Stomach smooth muscle (tissue), 2 donors: Measurements from ENCODE around the gene EIF2A.
A peak's percentile ranks its signal among the peaks of the same experiment; 100 is the strongest.
"Not testable (repeated sequence)": the region's sequence is repeated elsewhere in the genome, so short reads cannot be mapped to it uniquely, and the experiment has no call there.

ENCODE experiments used
- H3K27ac ChIP-seq: one replicate; pipeline ENCODE4 v1.7.0; 2013; ENCODE audit warnings: mild to moderate bottlenecking, low read length, inconsistent platforms
- H3K27me3 ChIP-seq, 2 donors: one replicate each; pipeline ENCODE4 v1.7.0; 2013; ENCODE audit warnings: low read length in 2 of 2; ENCODE audit not compliant: insufficient read depth in 2 of 2, control insufficient read depth in 1 of 2
- H3K36me3 ChIP-seq, 2 donors: one replicate each; pipeline ENCODE4 v1.7.0; 2013; ENCODE audit warnings: low read length in 2 of 2; ENCODE audit not compliant: control insufficient read depth in 2 of 2, insufficient read depth in 2 of 2
- H3K4me1 ChIP-seq: one replicate; pipeline ENCODE4 v1.7.0; 2013; ENCODE audit warnings: low read length; ENCODE audit not compliant: control insufficient read depth, insufficient read depth
- H3K4me3 ChIP-seq, 2 donors: one replicate each; pipeline ENCODE4 v1.7.0; 2013; ENCODE audit warnings: low read length in 2 of 2
- H3K9ac ChIP-seq, 2 donors: one replicate each; pipeline ENCODE4 v1.7.0; 2013; ENCODE audit warnings: low read length in 2 of 2, mild to moderate bottlenecking in 1 of 2
- H3K9me3 ChIP-seq, 2 donors: one replicate each; pipeline ENCODE4 v1.7.0; 2013; ENCODE audit warnings: low read length in 2 of 2; ENCODE audit not compliant: control insufficient read depth in 2 of 2
- donor health status: healthy.
- donor health status: Pancreatic carcinoma.

The EIF2A gene

GRCh38 chr3:150546226-150547044 is at the start of gene EIF2A, which contains the start of gene SERP1:
TSS of gene EIF2A (plus strand) at chr3:150546787. CDS start at chr3:150546803, 16 bp downstream.
TSS of gene SERP1 (minus strand) at chr3:150546496. CDS start at chr3:150546135, 361 bp downstream.
- peak within 1 kb of the TSS; percentile 89 to 91 for H3K4me3 ChIP-seq
- peaks cover 2% of the 10 kb centered on the region for H3K4me1 ChIP-seq
- peaks cover 0 to 17% of the 10 kb centered on the region in 2 donors for H3K36me3 ChIP-seq
- no peaks in the 10 kb centered on the region for H3K27me3 ChIP-seq
- H3K27ac ChIP-seq: peak within 1 kb of the TSS; percentile 96
- peak within 1 kb of the TSS; percentile 91 to 95 for H3K9ac ChIP-seq
- H3K9me3 ChIP-seq: no peaks in the 10 kb centered on the region

GRCh38 chr3:150497956-150498355 is 48.6 kb upstream of the EIF2A start:
- no peaks in the 10 kb centered on the region for H3K27me3 ChIP-seq
- no peak overlapping the region for H3K9ac ChIP-seq
- no peaks in the 10 kb centered on the region for H3K4me1 ChIP-seq
- no peak overlapping the region for H3K4me3 ChIP-seq
- H3K9me3 ChIP-seq: no peaks in the 10 kb centered on the region
- no peak overlapping the region for H3K27ac ChIP-seq
- no peaks in the 10 kb centered on the region for H3K36me3 ChIP-seq

- not testable (repeated sequence) for H3K27ac ChIP-seq, H3K36me3 ChIP-seq, H3K4me3 ChIP-seq, H3K9me3 ChIP-seq, H3K27me3 ChIP-seq, H3K4me1 ChIP-seq, H3K9ac ChIP-seq
Measured at GRCh38 chr3:150500960-150501359, 45.6 kb upstream of the EIF2A start.

GRCh38 chr3:150503402-150504099 is 43.0 kb upstream of the EIF2A start:
- no peak overlapping the region for H3K9ac ChIP-seq
- no peaks in the 10 kb centered on the region for H3K4me1 ChIP-seq
- H3K36me3 ChIP-seq: no peaks in the 10 kb centered on the region
- no peak overlapping the region for H3K27ac ChIP-seq
- peaks cover 0 to 3% of the 10 kb centered on the region in 2 donors for H3K27me3 ChIP-seq
- H3K4me3 ChIP-seq: no peak overlapping the region
- no peaks in the 10 kb centered on the region for H3K9me3 ChIP-seq

GRCh38 chr3:150504483-150504882 is 42.1 kb upstream of the EIF2A start:
- Histone ChIP-seq H3K9me3 (no peaks in the 10 kb centered on the region), H3K4me1 (no peaks in the 10 kb centered on the region), H3K27ac (no peak overlapping the region), H3K27me3 (peaks cover 0 to 3% of the 10 kb centered on the region in 2 donors), H3K36me3 (no peaks in the 10 kb centered on the region), H3K4me3 (no peak overlapping the region), H3K9ac (no peak overlapping the region)

- Histone ChIP-seq H3K9ac (no peak overlapping the region), H3K36me3 (no peaks in the 10 kb centered on the region), H3K27ac (no peak overlapping the region), H3K4me1 (no peaks in the 10 kb centered on the region), H3K4me3 (no peak overlapping the region), H3K27me3 (peaks cover 0 to 3% of the 10 kb centered on the region in 2 donors), H3K9me3 (no peaks in the 10 kb centered on the region)
Measured at GRCh38 chr3:150508401-150508800, 38.2 kb upstream of the EIF2A start.

GRCh38 chr3:150509780-150510179 is 36.8 kb upstream of the EIF2A start:
- Histone ChIP-seq H3K36me3 (no peaks in the 10 kb centered on the region), H3K27me3 (no peaks in the 10 kb centered on the region), H3K9me3 (no peaks in the 10 kb centered on the region), H3K4me1 (no peaks in the 10 kb centered on the region), H3K27ac (no peak overlapping the region), H3K9ac (no peak overlapping the region), H3K4me3 (no peak overlapping the region)

GRCh38 chr3:150511122-150511821 is 35.3 kb upstream of the EIF2A start:
- H3K27me3 ChIP-seq: no peaks in the 10 kb centered on the region
- H3K9ac ChIP-seq: no peak overlapping the region
- H3K27ac ChIP-seq: no peak overlapping the region
- no peak overlapping the region for H3K4me3 ChIP-seq
- no peaks in the 10 kb centered on the region for H3K9me3 ChIP-seq
- H3K4me1 ChIP-seq: no peaks in the 10 kb centered on the region
- H3K36me3 ChIP-seq: no peaks in the 10 kb centered on the region

GRCh38 chr3:150515210-150515609 is 31.4 kb upstream of the EIF2A start:
- Histone ChIP-seq H3K36me3 (no peaks in the 10 kb centered on the region), H3K27me3 (no peaks in the 10 kb centered on the region), H3K4me1 (no peaks in the 10 kb centered on the region), H3K9me3 (no peaks in the 10 kb centered on the region), H3K4me3 (no peak overlapping the region), H3K27ac (no peak overlapping the region), H3K9ac (no peak overlapping the region)

GRCh38 chr3:150519026-150519425 is 27.6 kb upstream of the EIF2A start:
- Histone ChIP-seq H3K36me3 (no peaks in the 10 kb centered on the region), H3K27ac (no peak overlapping the region), H3K4me1 (no peaks in the 10 kb centered on the region), H3K9ac (no peak overlapping the region), H3K9me3 (no peaks in the 10 kb centered on the region), H3K27me3 (no peaks in the 10 kb centered on the region), H3K4me3 (no peak overlapping the region)
